Right lobe of liver (tissue), 6 donors: Measurements from ENCODE around the gene NUP214. TPM values are rescaled to one million over a fixed set of nuclear protein-coding genes. Genes with fewer than 3 reads are reported as not detected.

Experiments used
- ATAC-seq, 4 donors: fragments of 200-7000 bp; cut with Tn5 transposase; one replicate each; pipeline ENCODE4 v1.9.1; 2020; ENCODE audit warnings: mild to moderate bottlenecking in 4 of 4, moderate library complexity in 4 of 4
- DNase-seq, 3 donors: peaks; one replicate each; pipeline ENCODE4 v3.0.0-alpha.2; 2020
- H3K27ac ChIP-seq, 3 donors: fragments of 200-600 bp; one replicate each; pipeline ENCODE4 v1.8.0; 2022
- H3K27me3 ChIP-seq, 2 donors: fragments of 200-600 bp; one replicate each; pipeline ENCODE4 v1.8.0; 2022
- H3K36me3 ChIP-seq, 4 donors: fragments of 200-600 bp; sonication (generic) in 1 of 4; one replicate each; pipeline versions ENCODE4 v1.5.1 to v1.8.0; 2017 to 2022; ENCODE audit warnings: control low read depth in 1 of 4
- H3K4me1 ChIP-seq, 4 donors: fragments of 200-600 bp; sonication (generic) in 1 of 4; one replicate each; pipeline versions ENCODE4 v1.5.1 to v1.8.0; 2017 to 2022; ENCODE audit warnings: control low read depth in 1 of 4
- H3K4me3 ChIP-seq, 3 donors: fragments of 200-600 bp; one replicate each; pipeline ENCODE4 v1.8.0; 2022
- H3K9me3 ChIP-seq, 4 donors: fragments of 200-600 bp; sonication (generic) in 1 of 4; one replicate each; pipeline versions ENCODE4 v1.5.1 to v1.8.0; 2017 to 2022; ENCODE audit warnings: control low read depth in 1 of 4
- POLR2A ChIP-seq: fragments of 450-650 bp; IDR thresholded peaks from one replicate; pipeline ENCODE4 v1.6.1; 2017; ENCODE audit warnings: antibody characterized with exemption, mild to moderate bottlenecking
- WGBS: methylation state at CpG from one replicate; pipeline ENCODE4 v1.1.6; 2018; ENCODE audit warnings: low coverage, low lambda C conversion rate; ENCODE audit not compliant: insufficient coverage; ENCODE audit errors: missing lambda C conversion rate; 5-methylcytosine and 5-hydroxymethylcytosine counted together
- intact Hi-C, 2 donors: fragments of 100-400 bp; cut with DNase I; formaldehyde crosslinking; loops; one replicate each; pipeline versions ENCODE4 v1.11.2 to v1.14.1; 2022
- total RNA-seq, 6 experiments: library from RNA; depleted of rRNA in 2 of 6; stranded (reverse); fragments of >200 nt in 2 of 6; fragmentation: NEBNext Ultra II Directional in 3 of 6; extraction: Animal tissue kit (Norgen Biotek cat#: 25700) in 3 of 6; gene quantifications; one replicate each; pipeline versions ENCODE4 v1.1.0 to v1.2.4, GENCODE V29; 2016 to 2023
- TF ChIP-seq, protein P1 (sequence below), 4 donors: fragments of 200-600 bp in 3 of 4; fragments of 450-650 bp in 1 of 4; IDR thresholded peaks; one replicate each; pipeline versions ENCODE4 v1.5.1 to v1.8.0; 2016 to 2022; ENCODE audit warnings: antibody characterized with exemption in 4 of 4, mild to moderate bottlenecking in 2 of 4
- donor health status: DM: no; HTN: yes; CAD: no.
- donor health status: DM: no; HTN: no; CAD: no.
- donor health status: DM: no; HTN: no; CAD: no.
- donor health status: DM: no; HTN: yes; CAD: no.
- donor health status: DM: no; HTN: yes; CAD: no.

The NUP214 gene
- total RNA-seq, 6 experiments from 2014 or later, result 22.5 to 31.1 (median 27.5) TPM

DNA sequence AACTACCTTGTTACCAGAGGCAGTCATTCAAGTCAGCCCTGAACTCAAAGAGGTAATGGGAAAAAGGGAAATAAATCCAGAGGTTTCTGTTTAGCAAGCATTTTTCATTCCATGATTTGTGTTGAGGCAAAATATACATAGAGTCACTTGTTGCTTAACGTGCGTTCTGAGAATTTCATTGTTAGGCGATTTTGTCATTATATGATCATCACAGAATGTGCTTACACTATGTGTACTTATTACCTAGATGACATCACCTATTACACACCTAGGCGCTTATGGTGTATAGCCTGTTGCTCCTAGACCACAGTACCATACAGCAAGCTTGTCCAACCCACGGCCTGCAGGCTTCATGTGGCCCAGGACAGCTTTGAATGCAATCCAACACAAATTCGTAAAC lies 36.2 kb downstream of the NUP214 start:
- no peak overlapping the region for H3K4me3 ChIP-seq
- ATAC-seq, result no peak
- no peak for DNase-seq
- H3K27ac ChIP-seq, result no peak overlapping the region
- H3K36me3 ChIP-seq, result peaks cover 5 to 64% (median 21%) of the 10 kb centered on the region in 4 donors
- H3K9me3 ChIP-seq, result no peaks in the 10 kb centered on the region
- no peaks in the 10 kb centered on the region for H3K27me3 ChIP-seq
- WGBS, result 98% methylated on average over 6 of the region's 6 CpGs
- H3K4me1 ChIP-seq, result no peaks in the 10 kb centered on the region
- intact Hi-C loops, result no loop called here
- TF ChIP-seq POLR2A, result no peak
- TF ChIP-seq, protein P1, sequence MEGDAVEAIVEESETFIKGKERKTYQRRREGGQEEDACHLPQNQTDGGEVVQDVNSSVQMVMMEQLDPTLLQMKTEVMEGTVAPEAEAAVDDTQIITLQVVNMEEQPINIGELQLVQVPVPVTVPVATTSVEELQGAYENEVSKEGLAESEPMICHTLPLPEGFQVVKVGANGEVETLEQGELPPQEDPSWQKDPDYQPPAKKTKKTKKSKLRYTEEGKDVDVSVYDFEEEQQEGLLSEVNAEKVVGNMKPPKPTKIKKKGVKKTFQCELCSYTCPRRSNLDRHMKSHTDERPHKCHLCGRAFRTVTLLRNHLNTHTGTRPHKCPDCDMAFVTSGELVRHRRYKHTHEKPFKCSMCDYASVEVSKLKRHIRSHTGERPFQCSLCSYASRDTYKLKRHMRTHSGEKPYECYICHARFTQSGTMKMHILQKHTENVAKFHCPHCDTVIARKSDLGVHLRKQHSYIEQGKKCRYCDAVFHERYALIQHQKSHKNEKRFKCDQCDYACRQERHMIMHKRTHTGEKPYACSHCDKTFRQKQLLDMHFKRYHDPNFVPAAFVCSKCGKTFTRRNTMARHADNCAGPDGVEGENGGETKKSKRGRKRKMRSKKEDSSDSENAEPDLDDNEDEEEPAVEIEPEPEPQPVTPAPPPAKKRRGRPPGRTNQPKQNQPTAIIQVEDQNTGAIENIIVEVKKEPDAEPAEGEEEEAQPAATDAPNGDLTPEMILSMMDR (IDR thresholded peaks at IDR 0.05), result no peak

GRCh38 chr9:131162886-131163285 lies 37.5 kb downstream of the NUP214 start:
- no peak for TF ChIP-seq POLR2A
- TF ChIP-seq, protein P1 (IDR thresholded peaks at IDR 0.05), result no peak
- Histone ChIP-seq H3K36me3 (peaks cover 5 to 59% (median 21%) of the 10 kb centered on the region in 4 donors), H3K27ac (no peak overlapping the region), H3K4me3 (no peak overlapping the region), H3K27me3 (no peaks in the 10 kb centered on the region), H3K9me3 (no peaks in the 10 kb centered on the region), H3K4me1 (peaks cover 0 to 7% (median 0%) of the 10 kb centered on the region in 4 donors)
- intact Hi-C loops, result no loop called here
- WGBS, result 95% methylated on average over 4 of the region's 4 CpGs
- ATAC-seq (no peak), DNase-seq (no peak)

- peaks cover 0 to 7% (median 0%) of the 10 kb centered on the region in 4 donors for H3K4me1 ChIP-seq
- TF ChIP-seq, protein P1 (IDR thresholded peaks at IDR 0.05), result no peak
- no peak for TF ChIP-seq POLR2A
- peaks cover 5 to 42% (median 17%) of the 10 kb centered on the region in 4 donors for H3K36me3 ChIP-seq
Observed at GRCh38 chr9:131165523-131165922, 40.1 kb downstream of the NUP214 start.

DNA sequence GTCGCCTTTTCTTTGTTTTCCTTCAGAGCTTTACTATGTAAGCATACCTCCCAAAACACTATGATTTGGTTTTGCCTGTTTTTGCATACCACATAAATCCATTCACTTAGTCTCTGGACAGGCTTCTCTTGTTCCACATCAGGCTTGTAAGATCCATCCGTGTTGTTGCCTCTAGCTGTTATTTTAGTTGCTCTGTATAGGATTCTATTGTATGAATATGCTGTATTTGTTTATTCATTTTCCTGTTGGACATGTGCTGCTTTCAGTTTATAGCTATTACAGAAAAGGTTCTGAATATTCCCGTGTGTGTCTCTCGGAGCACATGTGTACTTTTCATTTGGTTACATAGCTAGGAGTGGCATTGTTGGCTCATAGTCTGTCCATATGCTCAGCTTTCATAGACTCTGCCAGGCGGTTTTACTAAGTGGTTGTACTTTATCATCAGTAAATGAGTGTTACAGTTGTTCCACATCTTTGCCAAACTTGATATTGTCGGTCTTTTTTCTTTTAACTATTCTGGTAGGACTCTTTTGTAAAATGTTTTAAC lies 41.8 kb downstream of the NUP214 start:
- H3K36me3 ChIP-seq, result peaks cover 5 to 32% (median 12%) of the 10 kb centered on the region in 4 donors
- no peaks in the 10 kb centered on the region for H3K27me3 ChIP-seq
- DNase-seq (no peak), ATAC-seq (peak; percentile 43 to 78 (median 57))
- H3K4me3 ChIP-seq, result no peak overlapping the region
- no peaks in the 10 kb centered on the region for H3K9me3 ChIP-seq
- no peak overlapping the region for H3K27ac ChIP-seq
- TF ChIP-seq POLR2A, result no peak
- TF ChIP-seq, protein P1 (IDR thresholded peaks at IDR 0.05), result no peak
- WGBS, result 41% methylated on average over 6 of the region's 6 CpGs
- peaks cover 0 to 7% (median 0%) of the 10 kb centered on the region in 4 donors for H3K4me1 ChIP-seq
- intact Hi-C loops, result no loop called here

More at GRCh38 chr9:131165523-131165922, 40.1 kb downstream of the NUP214 start:
- H3K27me3 ChIP-seq, result no peaks in the 10 kb centered on the region
- ATAC-seq (no peak), DNase-seq (no peak)
- no peak overlapping the region for H3K27ac ChIP-seq
- H3K4me3 ChIP-seq, result no peak overlapping the region
- H3K9me3 ChIP-seq, result no peaks in the 10 kb centered on the region
- intact Hi-C loops, result no loop called here

DNA sequence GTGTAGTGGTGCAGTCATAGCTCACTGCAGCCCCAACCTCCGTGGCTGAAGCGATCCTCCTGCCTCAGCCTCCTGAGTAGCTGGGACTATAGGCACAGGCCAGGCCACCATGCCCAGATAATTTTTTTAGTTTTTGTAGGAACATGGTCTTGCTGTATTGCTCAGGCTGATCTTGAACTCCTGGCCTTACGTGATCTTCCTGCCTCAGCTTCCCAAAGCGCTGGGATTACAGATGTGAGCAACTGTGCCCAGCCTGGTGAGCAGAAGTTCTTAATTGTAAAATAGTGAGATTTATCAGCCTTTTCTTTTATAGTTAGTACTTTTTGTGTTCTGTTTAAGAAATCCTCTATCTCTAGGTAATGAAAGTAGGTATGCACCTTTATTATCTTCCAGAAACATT lies 42.5 kb downstream of the NUP214 start:
- intact Hi-C loops, result no loop called here
- H3K4me1 ChIP-seq, result peaks cover 0 to 7% (median 0%) of the 10 kb centered on the region in 4 donors
- WGBS, result 80% methylated on average over 4 of the region's 4 CpGs
- no peak overlapping the region for H3K27ac ChIP-seq
- H3K9me3 ChIP-seq, result no peaks in the 10 kb centered on the region
- peaks cover 1 to 25% (median 9%) of the 10 kb centered on the region in 4 donors for H3K36me3 ChIP-seq
- no peak for ATAC-seq
- no peak for DNase-seq
- H3K27me3 ChIP-seq, result no peaks in the 10 kb centered on the region
- H3K4me3 ChIP-seq, result no peak overlapping the region
- TF ChIP-seq, protein P1 (IDR thresholded peaks at IDR 0.05), result no peak
- no peak for TF ChIP-seq POLR2A
